Astrocyte of the cerebellum (primary cell): ENCODE results near the gene TMPRSS4.

Source experiments
- DNase-seq: peaks from one replicate; pipeline ENCODE4 v3.0.0-alpha.2; 2011; ENCODE audit warnings: low read depth
- H3K4me3 ChIP-seq: 2 replicates; pipeline ENCODE4 v1.5.1; 2011; ENCODE audit warnings: mild to moderate bottlenecking, low read depth, low read length, moderate library complexity
- in situ Hi-C: cut with HindIII; loops from 2 replicates; pipeline ENCODE4 v1.10.0; 2017; ENCODE audit warnings: low sequenced_read_pairs
- TF ChIP-seq, protein P1 (sequence below): IDR thresholded peaks from 2 replicates; pipeline ENCODE4 v1.5.1; 2012; ENCODE audit warnings: low read length, low read depth, moderate library complexity, mild to moderate bottlenecking; ENCODE audit errors: missing control alignments

The TMPRSS4 gene

DNA sequence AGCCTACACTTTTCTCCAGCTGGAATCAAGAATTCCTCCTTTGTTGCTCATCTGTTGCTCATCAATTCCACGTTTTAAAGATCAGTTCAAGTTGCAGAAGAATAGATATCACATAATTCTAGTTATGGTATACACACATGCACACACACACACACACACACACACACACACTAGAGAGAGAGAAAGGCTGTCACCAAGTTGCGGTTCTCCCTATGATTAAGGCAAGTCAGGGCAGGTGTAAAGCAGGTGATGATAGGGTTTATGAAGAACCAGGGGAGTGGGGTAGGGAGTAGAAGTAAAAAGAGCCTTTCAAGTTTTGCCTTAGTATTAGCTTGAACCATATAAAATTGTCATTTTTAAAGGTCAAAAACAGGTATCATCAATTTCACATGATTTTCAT lies 31.7 kb upstream of the TMPRSS4 start:
- no peak overlapping the region for H3K4me3 ChIP-seq
- in situ Hi-C loops, result no loop called here
- TF ChIP-seq, protein P1, sequence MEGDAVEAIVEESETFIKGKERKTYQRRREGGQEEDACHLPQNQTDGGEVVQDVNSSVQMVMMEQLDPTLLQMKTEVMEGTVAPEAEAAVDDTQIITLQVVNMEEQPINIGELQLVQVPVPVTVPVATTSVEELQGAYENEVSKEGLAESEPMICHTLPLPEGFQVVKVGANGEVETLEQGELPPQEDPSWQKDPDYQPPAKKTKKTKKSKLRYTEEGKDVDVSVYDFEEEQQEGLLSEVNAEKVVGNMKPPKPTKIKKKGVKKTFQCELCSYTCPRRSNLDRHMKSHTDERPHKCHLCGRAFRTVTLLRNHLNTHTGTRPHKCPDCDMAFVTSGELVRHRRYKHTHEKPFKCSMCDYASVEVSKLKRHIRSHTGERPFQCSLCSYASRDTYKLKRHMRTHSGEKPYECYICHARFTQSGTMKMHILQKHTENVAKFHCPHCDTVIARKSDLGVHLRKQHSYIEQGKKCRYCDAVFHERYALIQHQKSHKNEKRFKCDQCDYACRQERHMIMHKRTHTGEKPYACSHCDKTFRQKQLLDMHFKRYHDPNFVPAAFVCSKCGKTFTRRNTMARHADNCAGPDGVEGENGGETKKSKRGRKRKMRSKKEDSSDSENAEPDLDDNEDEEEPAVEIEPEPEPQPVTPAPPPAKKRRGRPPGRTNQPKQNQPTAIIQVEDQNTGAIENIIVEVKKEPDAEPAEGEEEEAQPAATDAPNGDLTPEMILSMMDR, result no peak
- no peak for DNase-seq

DNA sequence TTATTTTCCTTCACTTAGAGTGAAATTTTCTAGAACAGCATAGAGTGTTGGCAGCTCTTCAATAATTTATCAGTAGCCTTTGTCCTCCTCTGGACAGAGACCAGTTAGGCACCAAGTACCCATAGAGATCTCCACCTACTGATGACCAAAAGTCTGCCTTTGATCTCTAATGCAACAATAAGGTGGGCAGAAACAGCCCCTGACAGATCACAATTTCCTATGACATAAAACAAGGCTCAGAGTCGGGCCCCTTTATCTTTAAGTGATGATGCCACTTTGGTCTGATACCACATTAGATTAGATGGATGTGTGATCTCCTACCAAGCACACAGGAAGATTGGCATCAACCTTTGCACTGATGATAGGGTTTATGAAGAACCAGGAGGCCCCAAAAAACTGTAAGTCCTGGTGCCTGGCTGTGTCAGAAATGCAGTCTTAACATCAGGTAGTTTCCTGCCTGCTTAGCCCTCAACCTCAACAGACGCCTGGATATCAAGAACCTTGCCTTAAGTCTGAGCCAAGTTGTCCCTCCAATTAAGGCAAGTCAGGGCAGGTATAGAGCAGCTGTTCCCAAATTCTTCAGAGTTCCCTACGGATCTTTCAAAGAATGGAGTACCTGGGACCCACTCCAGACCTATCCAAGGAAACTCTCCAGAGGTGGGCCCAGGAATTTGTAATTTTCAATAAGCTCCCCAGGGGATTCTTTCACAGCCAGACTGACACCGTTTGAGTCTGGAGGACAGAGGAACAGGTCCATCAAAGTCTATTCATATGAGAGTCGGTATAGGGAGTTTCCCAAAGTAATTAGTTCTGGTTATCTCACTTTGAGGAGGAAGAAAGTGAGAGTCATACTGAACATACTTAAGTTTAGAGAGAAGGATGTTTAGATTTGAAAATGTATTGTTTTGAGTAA lies 30.6 kb upstream of the TMPRSS4 start:
- in situ Hi-C loops, result no loop called here
- H3K4me3 ChIP-seq, result no peak overlapping the region
- TF ChIP-seq, protein P1, result no peak
- no peak for DNase-seq

DNA sequence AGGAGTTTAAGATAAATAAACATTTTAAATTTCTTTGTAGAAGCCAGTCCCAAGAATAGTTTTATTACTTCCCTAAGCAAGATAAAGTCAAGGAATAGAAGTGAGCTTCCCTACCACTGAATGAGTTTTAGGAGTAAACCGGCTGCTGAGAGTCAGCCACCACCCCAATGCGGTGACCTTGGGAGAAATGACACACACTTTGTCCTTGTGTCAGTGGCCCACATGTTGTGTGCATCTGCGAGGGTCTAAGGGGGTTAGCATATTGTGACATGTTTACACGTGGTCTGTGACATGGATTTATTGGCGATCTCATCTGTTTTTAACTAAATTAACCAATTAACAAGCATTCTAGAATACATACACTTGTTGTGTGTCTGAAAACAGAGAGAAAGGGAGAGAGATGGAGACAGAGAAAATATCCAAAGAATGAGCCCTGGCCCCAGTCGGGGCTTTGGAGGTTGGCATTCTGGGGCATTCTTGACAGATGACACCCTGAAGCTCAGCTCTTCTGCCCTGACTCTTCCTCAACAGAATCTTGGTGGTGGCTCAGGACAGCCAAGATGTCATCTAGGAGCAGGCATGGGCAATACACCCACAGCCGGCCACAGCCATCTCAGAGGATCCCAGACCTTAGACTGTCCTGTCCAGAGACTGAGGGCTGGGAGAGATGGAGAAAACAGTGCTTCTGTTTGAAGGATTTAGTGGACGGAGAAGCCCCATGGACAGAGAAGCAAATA lies 29.7 kb upstream of the TMPRSS4 start:
- in situ Hi-C loops, result no loop called here
- no peak for DNase-seq
- TF ChIP-seq, protein P1, result no peak
- no peak overlapping the region for H3K4me3 ChIP-seq

DNA sequence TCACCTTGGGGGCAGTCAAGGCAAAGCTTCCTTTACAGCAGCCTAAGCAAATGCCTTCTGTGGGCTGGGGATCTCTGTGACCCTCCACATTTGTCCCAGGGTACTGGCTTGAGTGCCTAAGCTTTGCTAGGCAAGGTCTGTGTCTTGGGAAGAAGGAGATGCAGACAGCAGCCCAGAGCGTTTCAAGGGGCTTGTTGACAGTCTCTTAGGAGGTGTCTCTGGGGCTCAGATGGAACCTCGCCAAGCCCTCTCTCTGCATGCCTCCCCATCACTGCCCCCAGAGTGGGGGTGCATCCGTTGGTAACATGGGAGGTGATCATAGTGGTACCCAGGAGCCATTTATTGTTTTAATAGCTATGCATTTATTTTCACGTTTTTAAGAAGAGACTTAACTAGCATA lies 29.1 kb upstream of the TMPRSS4 start:
- TF ChIP-seq, protein P1, result no peak
- no peak for DNase-seq
- no peak overlapping the region for H3K4me3 ChIP-seq
- in situ Hi-C loops, result no loop called here

DNA sequence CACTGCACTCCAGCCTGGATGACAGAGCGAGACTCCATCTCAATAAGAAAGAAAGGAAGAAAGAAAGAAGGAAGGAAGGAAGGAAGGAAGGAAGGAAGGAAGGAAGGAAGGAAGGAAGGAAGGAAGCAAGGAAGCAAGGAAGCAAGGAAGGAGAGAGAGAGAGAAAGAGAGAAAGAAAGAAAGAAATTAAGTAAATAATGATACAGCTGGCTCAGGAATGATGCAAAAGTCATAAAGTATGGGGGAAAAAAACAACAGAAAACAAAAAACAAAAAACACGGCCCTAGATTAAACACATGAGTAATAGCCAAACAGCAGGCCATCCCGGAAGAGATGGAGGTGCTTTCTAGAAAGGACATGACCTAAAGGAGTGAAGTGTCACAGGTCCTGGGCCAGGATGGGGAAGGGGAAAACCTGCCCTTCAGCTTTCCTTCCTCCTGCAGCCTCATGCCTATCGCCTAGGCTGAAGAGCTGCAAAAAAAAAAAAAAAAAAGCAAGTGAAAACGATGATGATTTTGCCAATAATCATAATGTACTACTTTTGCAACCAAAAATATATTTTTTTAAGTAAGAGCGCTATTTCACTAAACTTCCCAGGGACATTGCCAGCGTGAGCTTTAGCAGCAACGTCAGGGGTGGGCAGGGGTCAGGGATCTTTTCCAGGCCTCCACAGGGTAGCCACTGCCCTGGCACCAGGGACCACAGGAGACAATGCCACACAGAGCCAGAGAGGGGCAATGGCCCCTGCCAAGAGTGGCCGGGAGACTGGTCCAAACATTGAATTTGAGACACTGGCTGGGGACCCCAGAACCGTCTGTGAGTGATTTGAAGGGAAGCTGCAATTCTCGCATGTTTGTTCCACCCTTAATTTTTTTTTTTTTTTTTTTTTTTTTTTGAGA lies 28.2 kb upstream of the TMPRSS4 start:
- in situ Hi-C loops, result no loop called here
- H3K4me3 ChIP-seq, result no peak overlapping the region
- TF ChIP-seq, protein P1, result no peak
- DNase-seq, result no peak

DNA sequence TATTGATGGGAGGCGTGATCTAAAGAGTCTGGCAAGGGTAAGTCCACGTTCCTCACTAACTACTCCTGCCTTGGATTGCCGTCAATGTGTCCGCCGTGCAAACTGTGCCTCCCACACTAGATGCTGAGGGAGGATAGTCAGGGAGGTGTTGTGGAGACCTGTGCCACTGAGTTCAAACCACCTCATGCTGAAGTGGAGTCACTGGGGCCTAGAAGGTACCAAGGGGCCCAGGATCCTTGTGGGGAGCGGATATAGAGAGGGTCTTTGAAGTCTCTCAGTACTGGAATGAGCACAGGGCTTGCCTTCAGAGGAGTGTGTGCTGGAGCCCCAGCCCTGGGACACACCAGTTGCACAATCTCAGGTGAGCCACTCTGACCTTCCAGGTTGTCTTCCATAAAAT lies 27.1 kb upstream of the TMPRSS4 start:
- in situ Hi-C loops, result no loop called here
- DNase-seq, result no peak
- no peak overlapping the region for H3K4me3 ChIP-seq
- TF ChIP-seq, protein P1, result no peak
